Naive thymus-derived CD4-positive, alpha-beta T cell (primary cell): ENCODE results near the gene ZSWIM3. TPM values are rescaled to one million over a fixed set of nuclear protein-coding genes. Genes with fewer than 3 reads are reported as not detected.
A peak's percentile ranks its signal among the peaks of the same experiment; 100 is the strongest.

Experiments
- ATAC-seq: fragments of 150-1000 bp; cut with Tn5 transposase; 2 replicates; pipeline ENCODE4 v1.10.0; 2021; ENCODE audit warnings: mild to moderate bottlenecking, moderate library complexity
- CTCF ChIA-PET: fragments of 350-600 bp; sonication (Branson Sonifier 250); formaldehyde crosslinking; loops from one replicate; lab custom pipeline; 2021; ENCODE audit warnings: antibody characterized with exemption; lab: Charles Lee
- POLR2A ChIA-PET: fragments of 350-600 bp; sonication (Branson Sonifier 250); formaldehyde crosslinking; loops from one replicate; lab custom pipeline; 2021; ENCODE audit warnings: antibody characterized with exemption, inconsistent platforms; lab: Charles Lee
- DNase-seq, 9 donors: peaks; one replicate each; pipeline versions ENCODE4 v3.0.0 to v3.0.0-alpha.2; 2020 to 2022; ENCODE audit warnings: mixed read lengths in 1 of 9
- H3K27ac ChIP-seq: one replicate; pipeline ENCODE4 v1.7.0; 2013; ENCODE audit warnings: mild to moderate bottlenecking, low read depth, low read length, moderate library complexity
- H3K27me3 ChIP-seq, 2 donors: one replicate each; pipeline ENCODE4 v1.7.0; 2013; ENCODE audit warnings: low read length in 2 of 2, mild to moderate bottlenecking in 2 of 2, moderate library complexity in 2 of 2; ENCODE audit not compliant: control insufficient read depth in 2 of 2, insufficient read depth in 2 of 2
- H3K36me3 ChIP-seq, 3 experiments: 1 replicate in 2 of 3; 2 replicates in 1 of 3; pipeline ENCODE4 v1.7.0; 2013; ENCODE audit warnings: low read length in 3 of 3, mild to moderate bottlenecking in 3 of 3, moderate library complexity in 1 of 3; ENCODE audit not compliant: insufficient read depth in 3 of 3, control insufficient read depth in 2 of 3
- H3K4me1 ChIP-seq, 2 donors: one replicate each; pipeline ENCODE4 v1.7.0; 2013; ENCODE audit warnings: low read length in 2 of 2, mild to moderate bottlenecking in 2 of 2, moderate library complexity in 1 of 2; ENCODE audit not compliant: control insufficient read depth in 2 of 2, insufficient read depth in 2 of 2
- H3K4me3 ChIP-seq: 2 replicates; pipeline ENCODE4 v1.7.0; 2013; ENCODE audit warnings: mild to moderate bottlenecking, low read length
- H3K9me3 ChIP-seq, 3 experiments: 1 replicate in 2 of 3; 2 replicates in 1 of 3; pipeline ENCODE4 v1.7.0; 2013; ENCODE audit warnings: low read length in 3 of 3; ENCODE audit not compliant: control insufficient read depth in 2 of 3
- H3K27ac Mint-ChIP-seq, 9 donors: one replicate each; pipeline ENCODE4 v1.8.0; 2020 to 2022; ENCODE audit warnings: mixed read lengths in 9 of 9, mild to moderate bottlenecking in 8 of 9, moderate library complexity in 5 of 9, inconsistent platforms in 2 of 9
- H3K27me3 Mint-ChIP-seq, 5 donors: one replicate each; pipeline ENCODE4 v1.8.0; 2021 to 2022; ENCODE audit warnings: mixed read lengths in 5 of 5, mild to moderate bottlenecking in 1 of 5
- H3K36me3 Mint-ChIP-seq, 5 donors: one replicate each; pipeline ENCODE4 v1.8.0; 2020 to 2022; ENCODE audit warnings: mixed read lengths in 5 of 5, mild to moderate bottlenecking in 3 of 5, inconsistent platforms in 1 of 5
- H3K4me1 Mint-ChIP-seq, 7 donors: one replicate each; pipeline ENCODE4 v1.8.0; 2020 to 2022; ENCODE audit warnings: mixed read lengths in 7 of 7, mild to moderate bottlenecking in 3 of 7, inconsistent platforms in 1 of 7
- H3K4me3 Mint-ChIP-seq, 10 donors: one replicate each; pipeline ENCODE4 v1.8.0; 2020 to 2022; ENCODE audit warnings: mild to moderate bottlenecking in 10 of 10, mixed read lengths in 10 of 10, moderate library complexity in 6 of 10, inconsistent platforms in 2 of 10
- H3K9me3 Mint-ChIP-seq, 11 donors: one replicate each; pipeline ENCODE4 v1.8.0; 2020 to 2022; ENCODE audit warnings: mixed read lengths in 11 of 11, mild to moderate bottlenecking in 4 of 11, inconsistent platforms in 1 of 11, moderate library complexity in 1 of 11
- intact Hi-C, 2 donors: fragments of 100-400 bp; cut with micrococcal nuclease; formaldehyde crosslinking; loops; one replicate each; pipeline ENCODE4 v1.15.1; 2023
- polyA plus RNA-seq, 2 donors: library from polyadenylated mRNA; unstranded; fragments of 300-500 nt; fragmentation: Illumina TruSeq; gene quantifications; one replicate each; pipeline ENCODE4 v1.2.3, GENCODE V29; 2021
- total RNA-seq, 6 experiments: library from RNA in 5 of 6; stranded (reverse) in 5 of 6; gene quantifications; 1 replicate in 5 of 6; 2 replicates in 1 of 6; pipeline ENCODE4 v1.2.3 and lab custom pipeline; 2021 to 2026

Gene ZSWIM3
- total and polyA plus RNA-seq, 7 experiments from 2014 or later: 1.2 to 6.8 (median 3.1) TPM

GRCh38 chr20:45861221-45862075 lies 4.0 kb downstream of the ZSWIM3 start:
- POLR2A ChIA-PET: interaction anchor here (1.1 kb wide), 1 partner anchor 74 kb away, joined by 4 read pairs; no protein-coding TSS in a partner anchor
- H3K9me3 Mint-ChIP-seq: peaks cover 0 to 3% (median 0%) of the 10 kb centered on the region in 11 donors
- H3K27me3 ChIP-seq: no peaks in the 10 kb centered on the region
- no peak overlapping the region for H3K4me3 ChIP-seq
- DNase-seq: no peak
- no peak overlapping the region for H3K4me3 Mint-ChIP-seq
- peaks cover 7 to 8% of the 10 kb centered on the region in 2 donors for H3K4me1 ChIP-seq
- no peak overlapping the region for H3K27ac Mint-ChIP-seq
- intact Hi-C loops: no loop called here
- peaks cover 0 to 19% (median 11%) of the 10 kb centered on the region in 5 donors for H3K36me3 Mint-ChIP-seq
- peaks cover 0 to 5% (median 0%) of the 10 kb centered on the region in 3 experiments for H3K36me3 ChIP-seq
- no peaks in the 10 kb centered on the region for H3K9me3 ChIP-seq
- no peak for ATAC-seq
- CTCF ChIA-PET: no interaction called here
- no peaks in the 10 kb centered on the region for H3K27me3 Mint-ChIP-seq
- H3K4me1 Mint-ChIP-seq: peaks cover 15 to 44% (median 40%) of the 10 kb centered on the region in 7 donors
- H3K27ac ChIP-seq: no peak overlapping the region

GRCh38 chr20:45863543-45864470 lies 6.4 kb downstream of the ZSWIM3 start:
- ChIA-PET CTCF (no interaction called here), POLR2A (interaction anchor here (0.8 kb wide), 1 partner anchor 26 kb away, joined by 4 read pairs; no protein-coding TSS in a partner anchor)
- H3K27ac Mint-ChIP-seq: peak overlapping the region in 1 of 9 donors; percentile 59

GRCh38 chr20:45866454-45866853 lies 9.0 kb downstream of the ZSWIM3 start:
- ATAC-seq (no peak), DNase-seq (no peak)
- H3K9me3 ChIP-seq: no peaks in the 10 kb centered on the region
- no peaks in the 10 kb centered on the region for H3K36me3 ChIP-seq
- H3K4me1 ChIP-seq: no peaks in the 10 kb centered on the region
- Mint-ChIP-seq H3K36me3 (peaks cover 0 to 7% (median 3%) of the 10 kb centered on the region in 5 donors), H3K27me3 (no peaks in the 10 kb centered on the region), H3K9me3 (no peaks in the 10 kb centered on the region), H3K4me3 (no peak overlapping the region), H3K4me1 (peaks cover 0 to 9% (median 2%) of the 10 kb centered on the region in 7 donors), H3K27ac (peak overlapping the region in 1 of 9 donors; percentile 51)
- H3K27ac ChIP-seq: no peak overlapping the region
- intact Hi-C loops: no loop called here
- CTCF ChIA-PET: no interaction called here
- POLR2A ChIA-PET: interaction anchor here (2.7 kb wide), 1 partner anchor 9 kb away, joined by 8 read pairs; the partner anchor contains the start of genes ACOT8 and ZSWIM3
- H3K27me3 ChIP-seq: no peaks in the 10 kb centered on the region
- H3K4me3 ChIP-seq: no peak overlapping the region

More at GRCh38 chr20:45863543-45864470, 6.4 kb downstream of the ZSWIM3 start:
- DNase-seq (no peak), ATAC-seq (no peak)
- Histone ChIP-seq H3K27me3 (no peaks in the 10 kb centered on the region), H3K9me3 (no peaks in the 10 kb centered on the region), H3K4me3 (no peak overlapping the region), H3K36me3 (no peaks in the 10 kb centered on the region), H3K27ac (no peak overlapping the region), H3K4me1 (no peaks in the 10 kb centered on the region)
- Mint-ChIP-seq H3K9me3 (no peaks in the 10 kb centered on the region), H3K4me3 (no peak overlapping the region), H3K4me1 (peaks cover 5 to 26% (median 17%) of the 10 kb centered on the region in 7 donors), H3K36me3 (peaks cover 0 to 22% (median 13%) of the 10 kb centered on the region in 5 donors), H3K27me3 (no peaks in the 10 kb centered on the region)
- intact Hi-C loops: no loop called here

GRCh38 chr20:45867136-45867818 lies 9.9 kb downstream of the ZSWIM3 start:
- Mint-ChIP-seq H3K4me1 (peaks cover 0 to 9% (median 2%) of the 10 kb centered on the region in 7 donors), H3K9me3 (no peaks in the 10 kb centered on the region), H3K27ac (no peak overlapping the region), H3K36me3 (peaks cover 0 to 11% (median 3%) of the 10 kb centered on the region in 5 donors), H3K27me3 (no peaks in the 10 kb centered on the region), H3K4me3 (no peak overlapping the region)
- ATAC-seq (no peak), DNase-seq (no peak)
- Histone ChIP-seq H3K9me3 (no peaks in the 10 kb centered on the region), H3K4me3 (no peak overlapping the region), H3K4me1 (no peaks in the 10 kb centered on the region), H3K27me3 (no peaks in the 10 kb centered on the region), H3K27ac (no peak overlapping the region), H3K36me3 (no peaks in the 10 kb centered on the region)
- ChIA-PET CTCF (no interaction called here), POLR2A (interaction anchor here (0.7 to 2.7 kb wide), 4 partner anchors 10 to 80 kb away, joined by 3 to 8 read pairs (median 4); partner anchors contain the start of genes ACOT8, ZSWIM1 and ZSWIM3)
- intact Hi-C loops: no loop called here

- ATAC-seq: no peak
- no peaks in the 10 kb centered on the region for H3K9me3 ChIP-seq
- H3K4me1 ChIP-seq: no peaks in the 10 kb centered on the region
- no peaks in the 10 kb centered on the region for H3K9me3 Mint-ChIP-seq
- H3K36me3 Mint-ChIP-seq: peaks cover 0 to 13% (median 3%) of the 10 kb centered on the region in 5 donors
- no peak overlapping the region for H3K4me3 Mint-ChIP-seq
- H3K36me3 ChIP-seq: no peaks in the 10 kb centered on the region
- ChIA-PET CTCF (no interaction called here), POLR2A (interaction anchor here (1.0 to 2.7 kb wide), 3 partner anchors 10 to 14 kb away, joined by 3 to 8 read pairs (median 5); partner anchors contain the start of genes ACOT8, ZSWIM1 and ZSWIM3)
- peaks cover 0 to 9% (median 2%) of the 10 kb centered on the region in 7 donors for H3K4me1 Mint-ChIP-seq
- no peak overlapping the region for H3K27ac Mint-ChIP-seq
- no peaks in the 10 kb centered on the region for H3K27me3 ChIP-seq
- no peak for DNase-seq
- no peak overlapping the region for H3K4me3 ChIP-seq
- no peaks in the 10 kb centered on the region for H3K27me3 Mint-ChIP-seq
- H3K27ac ChIP-seq: no peak overlapping the region
- intact Hi-C loops: no loop called here
Observed at GRCh38 chr20:45867819-45868176, 10.4 kb downstream of the ZSWIM3 start.

GRCh38 chr20:45872626-45873025 lies 15.2 kb downstream of the ZSWIM3 start:
- H3K36me3 Mint-ChIP-seq: peaks cover 0 to 21% (median 11%) of the 10 kb centered on the region in 5 donors

More at GRCh38 chr20:45872626-45873025, 15.2 kb downstream of the ZSWIM3 start:
- H3K4me3 ChIP-seq: no peak overlapping the region
- no peaks in the 10 kb centered on the region for H3K27me3 ChIP-seq
- Mint-ChIP-seq H3K9me3 (no peaks in the 10 kb centered on the region), H3K27ac (no peak overlapping the region), H3K4me1 (peaks cover 0 to 4% (median 0%) of the 10 kb centered on the region in 7 donors), H3K27me3 (no peaks in the 10 kb centered on the region), H3K4me3 (no peak overlapping the region)
- DNase-seq: no peak
- no peaks in the 10 kb centered on the region for H3K4me1 ChIP-seq
- H3K27ac ChIP-seq: no peak overlapping the region
- ChIA-PET CTCF (no interaction called here), POLR2A (no interaction called here)
- intact Hi-C loops: no loop called here
- no peaks in the 10 kb centered on the region for H3K9me3 ChIP-seq
- no peak for ATAC-seq
- H3K36me3 ChIP-seq: peaks cover 0 to 9% (median 0%) of the 10 kb centered on the region in 3 experiments
